ENCODE data around the gene SCRN2.

SCRN2 gene

DNA sequence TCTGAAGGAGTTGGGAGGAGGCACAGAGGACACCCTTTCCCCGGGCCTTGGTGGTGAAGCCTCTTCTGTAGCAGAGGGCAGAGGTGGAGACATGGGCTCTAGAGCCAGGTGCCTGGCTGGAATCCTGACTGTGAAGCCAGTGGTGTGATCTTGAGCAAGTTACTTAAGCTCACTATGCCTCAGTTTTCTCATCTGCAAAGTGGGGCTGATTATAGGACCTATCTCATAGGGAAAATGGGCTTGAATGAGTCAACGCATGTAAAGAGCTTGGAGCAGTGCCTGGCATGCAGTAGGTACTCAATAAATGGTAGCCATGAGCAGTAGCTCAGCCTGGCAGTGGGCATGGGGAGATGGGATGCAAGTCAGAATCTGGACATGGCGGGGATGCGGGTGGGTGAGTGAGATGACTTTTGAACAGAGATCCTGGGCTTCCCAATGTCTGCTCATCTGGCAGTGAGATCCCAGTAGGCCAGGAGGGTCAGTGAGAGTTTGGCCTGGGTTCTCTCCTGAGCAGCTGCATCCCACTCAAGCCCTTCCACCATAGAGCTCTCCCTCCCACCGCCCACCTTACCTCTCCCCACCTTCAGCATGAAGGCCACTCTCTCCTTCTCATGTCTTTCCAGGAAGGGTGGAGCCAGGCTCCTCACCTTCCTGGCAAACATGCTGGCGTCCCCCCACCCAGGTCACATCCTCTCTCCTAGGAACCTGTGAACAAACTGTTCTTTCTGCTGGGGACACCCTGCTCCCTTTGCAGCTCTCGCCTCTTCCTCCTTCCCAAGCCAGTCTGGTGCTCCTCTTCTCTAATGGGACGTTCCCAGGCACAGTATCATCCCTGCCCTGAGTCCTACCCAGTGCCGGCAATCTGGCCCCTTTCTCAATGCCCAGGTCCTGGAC is 41.9 kb upstream of the SCRN2 start:
- TF ChIP-seq, protein P1, sequence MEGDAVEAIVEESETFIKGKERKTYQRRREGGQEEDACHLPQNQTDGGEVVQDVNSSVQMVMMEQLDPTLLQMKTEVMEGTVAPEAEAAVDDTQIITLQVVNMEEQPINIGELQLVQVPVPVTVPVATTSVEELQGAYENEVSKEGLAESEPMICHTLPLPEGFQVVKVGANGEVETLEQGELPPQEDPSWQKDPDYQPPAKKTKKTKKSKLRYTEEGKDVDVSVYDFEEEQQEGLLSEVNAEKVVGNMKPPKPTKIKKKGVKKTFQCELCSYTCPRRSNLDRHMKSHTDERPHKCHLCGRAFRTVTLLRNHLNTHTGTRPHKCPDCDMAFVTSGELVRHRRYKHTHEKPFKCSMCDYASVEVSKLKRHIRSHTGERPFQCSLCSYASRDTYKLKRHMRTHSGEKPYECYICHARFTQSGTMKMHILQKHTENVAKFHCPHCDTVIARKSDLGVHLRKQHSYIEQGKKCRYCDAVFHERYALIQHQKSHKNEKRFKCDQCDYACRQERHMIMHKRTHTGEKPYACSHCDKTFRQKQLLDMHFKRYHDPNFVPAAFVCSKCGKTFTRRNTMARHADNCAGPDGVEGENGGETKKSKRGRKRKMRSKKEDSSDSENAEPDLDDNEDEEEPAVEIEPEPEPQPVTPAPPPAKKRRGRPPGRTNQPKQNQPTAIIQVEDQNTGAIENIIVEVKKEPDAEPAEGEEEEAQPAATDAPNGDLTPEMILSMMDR (IDR thresholded peaks at IDR 0.05; ENCODE audit: low read length, missing control alignments) = no peak
- no peak overlapping the region for H3K4me3 ChIP-seq (replicated peaks; ENCODE audit: low read depth, low read length)

DNA sequence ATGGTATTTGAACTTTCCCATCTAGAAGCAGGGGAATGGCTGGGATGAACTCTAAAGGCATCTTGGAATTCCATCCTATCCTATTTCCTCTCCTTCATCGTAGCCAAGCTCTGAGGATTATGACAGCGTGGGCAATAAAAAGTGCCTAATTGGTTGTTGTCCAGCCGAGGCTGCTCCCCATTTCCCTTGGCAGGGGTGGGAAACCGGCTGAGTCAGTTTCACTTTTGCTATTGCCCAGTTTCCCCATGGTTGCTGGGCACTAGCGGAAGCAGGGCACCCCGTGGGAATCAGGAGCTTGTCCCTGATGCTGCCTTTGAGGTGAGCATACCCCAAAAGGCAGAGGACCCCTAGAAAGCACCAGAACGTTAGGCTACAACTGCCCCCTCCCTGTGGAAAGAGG is 41.2 kb upstream of the SCRN2 start:
- DNase-seq (ENCODE audit: low read depth) = no peak
- TF ChIP-seq, protein P1 (IDR thresholded peaks at IDR 0.05; ENCODE audit: low read length, missing control alignments) = no peak
- no peak overlapping the region for H3K4me3 ChIP-seq (replicated peaks; ENCODE audit: low read depth, low read length)

More for the DNA sequence above, 41.9 kb upstream of the SCRN2 start:
- DNase-seq (ENCODE audit: low read depth) = no peak

DNA sequence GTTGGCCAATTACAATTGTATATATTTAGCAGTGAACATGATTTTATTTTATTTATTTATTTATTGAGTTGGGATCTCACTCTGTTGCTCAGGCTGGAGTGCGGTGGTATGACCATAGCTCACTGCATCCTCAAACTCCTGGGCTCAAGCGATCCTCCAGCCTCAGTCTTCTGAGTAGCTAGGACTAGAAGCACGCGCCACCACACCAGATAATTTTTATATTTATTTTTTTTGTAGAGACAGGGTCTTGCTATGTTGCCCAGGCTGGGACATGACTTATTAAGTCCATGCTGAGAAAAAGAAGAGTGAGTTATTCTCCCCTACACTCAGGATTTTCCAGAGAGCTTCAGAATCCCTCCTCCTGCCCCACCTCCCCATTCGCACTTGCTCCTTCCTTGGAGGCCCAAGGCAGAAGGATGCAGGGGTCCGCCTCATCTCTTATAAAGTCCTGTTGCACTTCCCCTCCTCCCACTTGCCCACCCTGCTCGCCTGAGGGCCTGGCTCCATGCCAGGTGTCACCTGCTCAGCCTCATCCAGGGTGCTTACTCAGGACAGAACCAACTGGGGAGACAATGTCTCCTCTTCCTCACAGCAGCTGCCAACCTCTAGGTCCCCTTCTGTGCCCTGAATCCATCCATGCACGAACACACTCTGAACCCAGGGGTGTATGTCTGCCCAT is 38.8 kb upstream of the SCRN2 start:
- TF ChIP-seq, protein P1 (IDR thresholded peaks at IDR 0.05; ENCODE audit: low read length, missing control alignments) = no peak
- no peak for DNase-seq (ENCODE audit: low read depth)
- no peak overlapping the region for H3K4me3 ChIP-seq (replicated peaks; ENCODE audit: low read depth, low read length)

DNA sequence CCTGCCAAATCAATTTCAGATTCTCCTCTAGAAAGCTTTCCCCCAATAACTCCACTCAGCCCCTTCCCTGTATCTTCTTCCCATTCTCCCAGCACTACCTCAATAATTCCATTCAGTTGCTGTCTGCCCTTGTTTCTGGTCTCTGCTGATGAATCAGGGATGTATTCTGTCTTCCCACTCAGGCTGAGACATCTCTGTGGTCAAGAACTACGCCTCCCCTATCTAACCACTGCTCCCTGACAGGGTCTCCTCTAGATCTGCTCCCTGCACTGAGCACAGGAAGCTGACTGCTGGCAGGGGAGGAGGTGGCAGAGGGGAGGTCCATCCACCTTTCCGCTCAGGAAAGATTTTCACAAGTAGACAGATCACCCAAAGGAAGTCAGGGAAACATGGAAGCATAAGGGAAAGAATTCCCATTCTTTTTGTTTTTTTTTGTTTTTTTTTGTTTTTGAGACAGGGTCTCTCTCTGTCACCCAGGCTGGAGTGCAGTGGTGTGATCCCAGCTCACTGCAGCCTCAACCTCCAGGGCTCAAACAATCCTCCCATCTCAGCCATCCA is 38.0 kb upstream of the SCRN2 start:
- TF ChIP-seq, protein P1 (IDR thresholded peaks at IDR 0.05; ENCODE audit: low read length, missing control alignments) = no peak
- no peak for DNase-seq (ENCODE audit: low read depth)
- no peak overlapping the region for H3K4me3 ChIP-seq (replicated peaks; ENCODE audit: low read depth, low read length)

DNA sequence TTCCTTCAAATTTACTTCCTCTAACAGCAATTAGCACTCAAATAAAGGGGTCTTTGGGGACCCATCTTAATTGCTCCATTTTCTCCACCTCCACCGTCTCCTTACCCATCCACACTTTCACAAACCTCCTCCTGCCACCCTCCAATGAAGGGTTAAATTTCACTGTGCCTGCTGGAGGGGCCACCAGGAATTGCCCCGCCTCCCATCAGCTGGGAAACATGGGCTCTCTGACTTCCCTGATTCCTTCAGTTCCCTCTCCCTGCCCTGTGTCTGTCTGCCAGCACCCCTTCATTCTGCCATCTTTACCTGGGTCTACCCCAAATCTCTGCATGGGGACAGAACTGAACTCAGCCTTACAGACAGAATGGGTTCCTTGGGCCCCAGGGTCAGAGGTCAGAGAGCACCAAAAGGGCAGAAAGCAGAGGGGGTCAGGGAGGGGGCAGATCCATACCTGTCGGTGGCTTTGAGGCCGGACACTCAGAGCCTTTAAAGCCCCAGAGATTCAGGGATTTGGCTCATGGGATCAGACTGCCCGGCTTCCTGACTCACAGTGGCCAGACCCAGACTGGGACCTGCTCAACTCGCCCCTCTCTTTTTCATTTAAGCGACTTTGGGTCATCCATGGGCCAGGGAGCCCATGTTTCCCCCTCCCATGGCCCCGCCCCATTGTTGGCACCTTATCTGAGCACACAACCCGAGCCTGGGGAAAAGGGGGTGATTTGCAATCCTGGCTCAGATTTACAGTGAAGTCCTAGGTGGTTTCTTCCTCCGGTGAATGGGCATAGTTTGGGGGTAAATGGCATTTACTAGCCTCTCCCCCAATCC is 37.3 kb upstream of the SCRN2 start:
- TF ChIP-seq, protein P1 (IDR thresholded peaks at IDR 0.05; ENCODE audit: low read length, missing control alignments) = no peak
- no peak overlapping the region for H3K4me3 ChIP-seq (replicated peaks; ENCODE audit: low read depth, low read length)

DNA sequence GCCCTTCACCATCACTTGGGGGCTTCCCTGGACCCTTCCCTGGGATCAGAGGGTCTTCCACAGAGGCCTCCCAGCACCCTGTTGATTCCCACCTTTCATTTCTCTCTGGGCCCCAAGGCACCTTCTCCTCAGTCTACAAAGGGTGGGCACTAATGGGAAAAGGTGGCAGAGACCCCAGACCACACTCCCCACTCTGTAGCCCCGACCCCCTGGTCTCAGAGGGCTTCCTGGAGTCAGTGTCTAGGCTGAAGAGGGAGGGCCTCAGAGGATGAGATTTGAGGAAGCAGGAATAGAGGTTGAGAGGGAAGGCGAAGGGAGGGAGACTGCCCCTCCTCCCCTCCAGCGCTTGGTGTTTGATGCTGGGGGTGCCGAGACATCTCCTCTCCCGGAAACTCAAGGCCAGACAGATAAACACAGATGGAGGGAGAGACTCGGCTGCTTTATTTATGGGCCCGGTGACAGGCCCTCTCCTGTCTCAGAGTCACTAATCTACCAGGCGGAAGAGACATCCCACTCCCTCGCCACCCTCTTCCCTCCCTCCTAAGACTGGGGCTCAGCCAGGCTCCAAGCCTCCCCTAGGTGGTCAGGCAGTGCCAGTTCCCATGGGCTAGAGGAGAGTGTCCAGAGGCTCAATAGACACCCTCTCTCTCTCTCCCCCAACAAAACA is 36.4 kb upstream of the SCRN2 start:
- TF ChIP-seq, protein P1 (IDR thresholded peaks at IDR 0.05; ENCODE audit: low read length, missing control alignments) = no peak
- no peak overlapping the region for H3K4me3 ChIP-seq (replicated peaks; ENCODE audit: low read depth, low read length)
- no peak for DNase-seq (ENCODE audit: low read depth)

More for the DNA sequence above, 37.3 kb upstream of the SCRN2 start:
- DNase-seq (ENCODE audit: low read depth) = no peak

Measured in fibroblast of pulmonary artery (primary cell).